Choroid plexus epithelial cell (primary cell): ENCODE measurements around the gene ALDH3A1.

Source experiments
- DNase-seq: peaks from one replicate; pipeline ENCODE4 v3.0.0-alpha.2; 2010; ENCODE audit warnings: low read depth
- H3K4me3 ChIP-seq: 2 replicates; pipeline ENCODE4 v1.5.1; 2011; ENCODE audit warnings: low read depth, mild to moderate bottlenecking, control low read depth, low read length, moderate library complexity
- TF ChIP-seq, protein P1 (sequence below): conservative IDR thresholded peaks from 2 replicates; pipeline ENCODE4 v1.5.1; 2011; ENCODE audit warnings: low read depth, mild to moderate bottlenecking, control low read depth, inconsistent platforms, low read length, moderate library complexity

Gene ALDH3A1

DNA sequence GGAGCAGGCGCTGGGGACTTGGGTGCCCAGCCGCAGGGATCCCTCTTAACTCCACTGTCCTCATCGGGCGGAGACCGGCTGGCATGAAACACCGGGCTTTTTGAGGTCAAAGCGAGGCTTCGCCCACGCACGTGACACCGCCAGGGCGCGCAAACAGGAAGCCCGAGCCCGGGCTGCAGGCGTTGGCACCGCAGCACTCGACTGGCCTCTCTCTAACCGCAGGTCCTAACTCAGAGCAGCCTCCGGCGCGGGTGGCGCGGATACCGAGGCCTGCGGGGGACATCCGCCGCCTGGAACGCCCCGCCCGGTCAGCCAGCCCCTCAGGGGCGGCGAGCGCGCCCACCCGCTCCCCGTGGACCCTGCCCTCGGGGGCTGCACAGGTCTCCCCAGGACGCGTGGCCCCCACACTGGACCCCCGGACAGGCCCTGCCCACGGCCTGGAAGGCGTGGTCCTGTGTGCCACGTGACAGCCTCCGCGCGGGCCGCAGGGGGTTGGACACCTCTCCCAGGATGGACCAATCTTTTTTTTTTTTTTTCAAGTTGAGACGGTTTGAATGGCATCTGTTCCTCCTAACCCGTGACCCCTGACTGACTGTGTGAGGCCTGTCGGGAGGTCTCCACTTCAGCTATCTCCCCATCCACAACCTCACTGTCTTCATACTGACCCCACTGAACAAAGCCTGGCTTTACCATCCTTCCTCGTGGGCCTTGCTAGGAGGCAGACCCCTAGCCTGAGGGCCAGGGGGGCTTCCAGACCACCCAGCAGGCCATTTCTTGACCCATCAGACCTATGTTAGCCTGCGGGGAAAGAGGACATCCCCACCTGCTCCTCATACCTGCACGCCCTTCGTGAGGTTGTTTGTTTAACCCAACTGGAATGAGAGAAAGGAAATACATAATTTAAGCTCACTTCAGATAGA, 23.3 kb downstream of the ALDH3A1 start:
- DNase-seq, result no peak
- H3K4me3 ChIP-seq, result peak overlapping the region; percentile 33

GRCh38 chr17:19723964-19724363, 24.1 kb downstream of the ALDH3A1 start:
- no peak for DNase-seq
- no peak overlapping the region for H3K4me3 ChIP-seq
- TF ChIP-seq, protein P1, sequence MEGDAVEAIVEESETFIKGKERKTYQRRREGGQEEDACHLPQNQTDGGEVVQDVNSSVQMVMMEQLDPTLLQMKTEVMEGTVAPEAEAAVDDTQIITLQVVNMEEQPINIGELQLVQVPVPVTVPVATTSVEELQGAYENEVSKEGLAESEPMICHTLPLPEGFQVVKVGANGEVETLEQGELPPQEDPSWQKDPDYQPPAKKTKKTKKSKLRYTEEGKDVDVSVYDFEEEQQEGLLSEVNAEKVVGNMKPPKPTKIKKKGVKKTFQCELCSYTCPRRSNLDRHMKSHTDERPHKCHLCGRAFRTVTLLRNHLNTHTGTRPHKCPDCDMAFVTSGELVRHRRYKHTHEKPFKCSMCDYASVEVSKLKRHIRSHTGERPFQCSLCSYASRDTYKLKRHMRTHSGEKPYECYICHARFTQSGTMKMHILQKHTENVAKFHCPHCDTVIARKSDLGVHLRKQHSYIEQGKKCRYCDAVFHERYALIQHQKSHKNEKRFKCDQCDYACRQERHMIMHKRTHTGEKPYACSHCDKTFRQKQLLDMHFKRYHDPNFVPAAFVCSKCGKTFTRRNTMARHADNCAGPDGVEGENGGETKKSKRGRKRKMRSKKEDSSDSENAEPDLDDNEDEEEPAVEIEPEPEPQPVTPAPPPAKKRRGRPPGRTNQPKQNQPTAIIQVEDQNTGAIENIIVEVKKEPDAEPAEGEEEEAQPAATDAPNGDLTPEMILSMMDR, result no peak

More for the DNA sequence above, 23.3 kb downstream of the ALDH3A1 start:
- TF ChIP-seq, protein P1, result no peak

- no peak for DNase-seq
- H3K4me3 ChIP-seq, result no peak overlapping the region
- TF ChIP-seq, protein P1, result no peak
Measured at GRCh38 chr17:19720631-19721426, 27.3 kb downstream of the ALDH3A1 start.

DNA sequence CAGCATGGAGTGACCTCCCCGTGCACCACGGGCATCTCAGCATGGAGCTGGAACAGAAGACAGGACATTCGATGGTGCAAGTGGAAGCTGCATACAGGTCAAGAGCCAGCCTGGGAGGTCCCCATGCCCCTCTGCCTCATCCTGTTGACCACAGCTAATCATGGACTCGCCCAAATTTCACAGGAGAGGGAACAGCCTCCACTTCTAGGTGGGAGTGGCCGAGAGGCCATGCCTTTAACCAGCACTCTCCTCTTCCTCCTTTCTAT, 28.0 kb downstream of the ALDH3A1 start:
- H3K4me3 ChIP-seq, result no peak overlapping the region
- no peak for DNase-seq
- TF ChIP-seq, protein P1, result no peak

GRCh38 chr17:19719355-19720209, 28.5 kb downstream of the ALDH3A1 start:
- H3K4me3 ChIP-seq, result no peak overlapping the region
- TF ChIP-seq, protein P1, result no peak
- no peak for DNase-seq

DNA sequence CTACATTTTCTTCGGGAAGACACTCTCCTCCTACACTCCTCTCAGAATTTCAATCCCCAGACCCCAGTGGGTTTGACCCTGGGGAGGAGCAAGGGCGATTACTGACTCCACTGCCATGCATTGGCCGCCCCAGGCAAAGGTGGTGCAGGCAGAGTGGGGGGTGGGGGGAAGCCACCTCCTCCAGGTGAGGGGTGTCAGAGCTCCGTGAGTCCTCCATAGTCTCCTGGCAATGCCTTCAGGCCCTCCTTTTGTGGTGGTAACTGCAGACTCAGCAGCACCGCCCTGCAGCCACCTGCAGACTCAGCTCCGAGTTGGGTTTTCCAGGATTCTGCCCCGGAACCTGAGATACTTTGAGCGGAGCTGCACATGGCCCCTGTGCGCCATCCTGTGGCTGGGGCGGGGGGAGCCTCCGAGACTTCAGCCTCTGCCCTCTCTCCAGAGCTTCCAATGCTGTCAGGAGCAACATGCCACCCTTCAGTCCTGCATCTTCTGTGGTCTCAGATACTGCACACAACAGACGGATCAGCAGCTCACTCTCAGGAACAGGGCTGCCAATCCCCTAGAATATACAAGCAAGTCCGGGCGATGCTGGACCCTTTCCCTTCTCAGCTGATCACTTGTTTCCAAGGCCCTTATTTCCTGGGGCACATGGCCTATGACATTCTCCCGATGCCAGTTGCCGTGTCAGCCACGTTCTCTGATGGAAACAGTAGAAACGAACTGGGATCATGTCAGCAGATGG, 29.3 kb downstream of the ALDH3A1 start:
- H3K4me3 ChIP-seq, result no peak overlapping the region
- TF ChIP-seq, protein P1, result peak; percentile 30

More for the DNA sequence above, 29.3 kb downstream of the ALDH3A1 start:
- no peak for DNase-seq
